GM19239 (cell line): Measurements from ENCODE around the gene TMEM183A.

Source experiments
- DNase-seq: peaks from one replicate; pipeline ENCODE4 v3.0.0; 2011; ENCODE audit warnings: low spot score; ENCODE audit not compliant: insufficient read length
- FAIRE-seq: peaks from 2 replicates; lab custom pipeline; 2011; peaks lifted over from hg19 to GRCh38; lab: Jason Lieb, UNC

The TMEM183A gene

GRCh38 chr1:203057911-203058675 lies 50.9 kb downstream of the TMEM183A start:
- DNase-seq (no peak), FAIRE-seq (no peak)

GRCh38 chr1:203058676-203058935 lies 51.4 kb downstream of the TMEM183A start:
- FAIRE-seq, result no peak
- no peak for DNase-seq

- no peak for DNase-seq
- no peak for FAIRE-seq
These were observed 52.3 kb downstream of the TMEM183A start for GRCh38 chr1:203059485-203059884.

- FAIRE-seq, result no peak
- no peak for DNase-seq
These were observed 52.9 kb downstream of the TMEM183A start for GRCh38 chr1:203060115-203060514.

GRCh38 chr1:203063287-203063686 lies 56.1 kb downstream of the TMEM183A start:
- FAIRE-seq (no peak), DNase-seq (no peak)

GRCh38 chr1:203065191-203065590 lies 58.0 kb downstream of the TMEM183A start:
- no peak for DNase-seq
- no peak for FAIRE-seq

- FAIRE-seq (no peak), DNase-seq (no peak)
These were observed 58.8 kb downstream of the TMEM183A start for GRCh38 chr1:203065986-203066385.

- DNase-seq (no peak), FAIRE-seq (no peak)
These were observed 59.8 kb downstream of the TMEM183A start for GRCh38 chr1:203066965-203067364.

GRCh38 chr1:203069030-203069747 lies 62.0 kb downstream of the TMEM183A start:
- DNase-seq (no peak), FAIRE-seq (no peak)

GRCh38 chr1:203072002-203072602 lies 64.9 kb downstream of the TMEM183A start:
- no peak for DNase-seq
- no peak for FAIRE-seq

- DNase-seq, result no peak
- no peak for FAIRE-seq
These were observed 65.7 kb downstream of the TMEM183A start for GRCh38 chr1:203072911-203073310.

- FAIRE-seq, result no peak
These were observed 66.3 kb downstream of the TMEM183A start for GRCh38 chr1:203073469-203073868.

More at GRCh38 chr1:203073469-203073868, 66.3 kb downstream of the TMEM183A start:
- DNase-seq, result no peak
